ENCODE data around the gene IRGQ.

Gene IRGQ

DNA sequence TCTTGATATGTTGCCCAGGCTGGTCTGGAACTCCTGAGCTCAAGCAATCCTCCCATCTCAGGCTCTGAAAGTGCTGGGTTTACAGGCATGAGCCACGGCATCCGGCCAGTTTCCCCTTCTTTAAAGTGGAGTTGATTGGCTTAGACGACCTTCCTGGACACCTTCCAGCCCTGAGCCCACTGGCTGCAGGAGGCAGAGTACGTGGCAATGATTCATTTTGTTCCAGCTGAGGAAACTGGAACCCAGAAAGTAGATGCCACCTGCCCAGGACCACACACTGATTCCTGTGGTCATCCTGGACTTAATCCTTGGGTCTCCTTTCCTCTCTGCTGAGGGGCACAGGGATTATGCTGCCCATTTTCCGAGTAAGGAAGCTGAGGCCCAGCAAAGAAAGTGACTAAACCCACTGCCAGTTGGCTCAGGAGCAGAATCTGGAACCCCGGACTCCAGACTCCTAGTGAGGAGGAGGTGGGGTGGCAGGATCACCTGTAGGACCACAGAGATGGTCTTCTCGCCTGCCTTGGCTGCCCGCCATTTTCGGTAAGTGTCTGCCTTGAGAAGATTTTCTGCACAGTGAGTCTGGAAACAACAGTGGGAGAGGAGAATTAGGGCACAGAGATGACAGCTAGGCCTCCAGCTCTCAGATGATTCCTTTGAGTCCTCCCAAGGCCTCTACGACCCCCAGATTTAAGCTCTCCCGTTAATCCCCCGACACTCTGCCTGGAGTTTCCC lies 21.3 kb downstream of the IRGQ start:
- DNase-seq (ENCODE audit: low spot score) = no peak
- TF ChIP-seq, protein P1, sequence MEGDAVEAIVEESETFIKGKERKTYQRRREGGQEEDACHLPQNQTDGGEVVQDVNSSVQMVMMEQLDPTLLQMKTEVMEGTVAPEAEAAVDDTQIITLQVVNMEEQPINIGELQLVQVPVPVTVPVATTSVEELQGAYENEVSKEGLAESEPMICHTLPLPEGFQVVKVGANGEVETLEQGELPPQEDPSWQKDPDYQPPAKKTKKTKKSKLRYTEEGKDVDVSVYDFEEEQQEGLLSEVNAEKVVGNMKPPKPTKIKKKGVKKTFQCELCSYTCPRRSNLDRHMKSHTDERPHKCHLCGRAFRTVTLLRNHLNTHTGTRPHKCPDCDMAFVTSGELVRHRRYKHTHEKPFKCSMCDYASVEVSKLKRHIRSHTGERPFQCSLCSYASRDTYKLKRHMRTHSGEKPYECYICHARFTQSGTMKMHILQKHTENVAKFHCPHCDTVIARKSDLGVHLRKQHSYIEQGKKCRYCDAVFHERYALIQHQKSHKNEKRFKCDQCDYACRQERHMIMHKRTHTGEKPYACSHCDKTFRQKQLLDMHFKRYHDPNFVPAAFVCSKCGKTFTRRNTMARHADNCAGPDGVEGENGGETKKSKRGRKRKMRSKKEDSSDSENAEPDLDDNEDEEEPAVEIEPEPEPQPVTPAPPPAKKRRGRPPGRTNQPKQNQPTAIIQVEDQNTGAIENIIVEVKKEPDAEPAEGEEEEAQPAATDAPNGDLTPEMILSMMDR (IDR thresholded peaks at IDR 0.05; ENCODE audit: extremely low read depth, missing control alignments) = no peak

- DNase-seq (ENCODE audit: low spot score) = no peak
- TF ChIP-seq, protein P1 (IDR thresholded peaks at IDR 0.05; ENCODE audit: extremely low read depth, missing control alignments) = no peak
These were observed 23.8 kb downstream of the IRGQ start for GRCh38 chr19:43572171-43572588.

DNA sequence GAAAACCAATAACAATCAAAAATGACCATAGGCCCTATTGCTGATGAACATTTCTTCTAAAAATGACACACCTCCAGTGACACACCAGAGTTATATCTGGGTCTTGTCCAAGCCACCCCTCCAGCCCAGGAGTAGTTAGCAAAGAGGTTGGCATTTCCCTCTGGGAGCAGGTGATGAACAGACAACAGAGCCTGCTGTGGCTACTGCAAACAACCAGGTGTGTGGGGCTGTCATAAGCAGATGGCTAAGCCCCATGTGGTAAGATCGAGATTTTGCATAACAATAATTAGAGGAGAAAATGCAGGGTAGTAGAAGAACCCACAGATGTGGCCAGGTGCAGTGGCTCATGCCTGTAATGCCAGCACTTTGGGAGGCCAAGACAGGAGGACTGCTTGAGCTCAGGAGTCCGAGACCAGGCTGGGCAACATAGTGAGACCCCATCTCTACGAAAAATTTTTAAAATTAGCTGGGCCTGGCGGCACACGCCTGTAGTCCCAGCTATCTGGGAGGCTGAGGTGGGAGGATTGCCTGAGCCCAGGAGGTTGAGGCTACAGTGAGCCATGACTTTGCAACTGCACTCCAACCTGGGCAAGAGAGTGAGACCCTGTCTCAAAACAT lies 25.7 kb downstream of the IRGQ start:
- TF ChIP-seq, protein P1 (IDR thresholded peaks at IDR 0.05; ENCODE audit: extremely low read depth, missing control alignments) = no peak
- DNase-seq (ENCODE audit: low spot score) = no peak

DNA sequence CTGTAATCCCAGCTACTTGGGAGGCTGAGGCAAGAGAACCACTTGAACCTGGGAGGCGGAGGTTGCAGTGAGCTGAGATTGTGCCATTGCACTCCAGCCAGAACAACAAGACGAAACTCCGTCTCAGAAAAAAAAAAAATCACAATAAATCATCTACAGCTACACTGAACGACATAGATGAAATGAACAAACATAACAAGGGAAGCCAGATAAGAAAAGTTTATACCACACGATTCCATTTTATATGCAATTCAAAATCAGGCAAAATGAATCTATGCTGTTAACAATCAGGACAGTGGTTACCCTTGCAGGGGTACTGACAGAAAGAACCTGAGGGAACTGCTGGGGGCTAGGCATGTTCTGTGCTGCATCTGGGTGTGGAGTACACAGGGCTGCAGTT lies 26.3 kb downstream of the IRGQ start:
- TF ChIP-seq, protein P1 (IDR thresholded peaks at IDR 0.05; ENCODE audit: extremely low read depth, missing control alignments) = no peak
- DNase-seq (ENCODE audit: low spot score) = no peak

GRCh38 chr19:43564800-43565199 lies 31.1 kb downstream of the IRGQ start:
- DNase-seq (ENCODE audit: low spot score) = no peak
- TF ChIP-seq, protein P1 (IDR thresholded peaks at IDR 0.05; ENCODE audit: extremely low read depth, missing control alignments) = no peak

GRCh38 chr19:43563816-43564457 lies 32.0 kb downstream of the IRGQ start:
- no peak for DNase-seq (ENCODE audit: low spot score)
- TF ChIP-seq, protein P1 (IDR thresholded peaks at IDR 0.05; ENCODE audit: extremely low read depth, missing control alignments) = no peak

DNA sequence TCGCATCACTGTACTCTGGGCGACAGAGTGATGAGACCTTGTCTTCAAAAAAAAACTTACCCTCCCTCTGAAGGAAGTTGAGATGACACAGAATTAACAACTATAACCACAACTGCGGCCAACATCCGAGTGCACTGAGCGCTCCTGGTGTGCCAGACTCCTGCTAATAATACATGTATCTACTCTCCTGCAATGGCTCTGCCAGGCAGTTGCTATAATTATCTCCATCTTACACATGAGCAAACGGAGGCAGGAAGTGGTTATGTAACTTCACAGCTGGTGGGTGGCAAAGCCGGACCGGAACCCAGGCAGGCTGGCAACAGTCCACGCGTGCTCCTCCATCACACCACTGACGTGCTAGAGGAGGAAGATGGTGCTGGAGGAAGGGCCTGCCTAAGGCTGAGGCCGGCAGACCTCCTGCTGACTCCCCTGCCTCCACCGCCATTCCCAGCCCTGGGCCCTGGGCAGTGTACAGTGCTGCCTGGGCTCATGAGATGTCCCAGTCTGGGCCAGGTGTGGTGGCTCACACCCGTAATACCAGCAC lies 33.2 kb downstream of the IRGQ start:
- TF ChIP-seq, protein P1 (IDR thresholded peaks at IDR 0.05; ENCODE audit: extremely low read depth, missing control alignments) = no peak
- DNase-seq (ENCODE audit: low spot score) = no peak
